HL-60 (cell line): Measurements from ENCODE around the gene VSX1.

Source experiments
- DNase-seq, 2 experiments: peaks; one replicate each; pipeline ENCODE4 v3.0.0-alpha.2; 2010 to 2020; ENCODE audit warnings: low read depth in 1 of 2, low spot score in 1 of 2
- H3K27ac ChIP-seq: fragments of 250-450 bp; sonication (Bioruptor Pico); replicated peaks from 2 replicates; pipeline ENCODE4 v1.5.1; 2020; ENCODE audit warnings: mild to moderate bottlenecking, moderate library complexity
- H3K27me3 ChIP-seq: fragments of 250-450 bp; sonication (Bioruptor Pico); 2 replicates; pipeline ENCODE4 v1.5.1; 2021; ENCODE audit warnings: mild to moderate bottlenecking, moderate library complexity; ENCODE audit not compliant: insufficient read depth, poor library complexity, severe bottlenecking
- H3K4me3 ChIP-seq: replicated peaks from 2 replicates; pipeline ENCODE4 v1.5.1; 2011; ENCODE audit warnings: mild to moderate bottlenecking, control low read depth, low read length; ENCODE audit not compliant: insufficient read depth
- GABPA ChIP-seq: IDR thresholded peaks from 2 replicates; pipeline ENCODE4 v1.6.1; 2012; ENCODE audit warnings: low read depth
- POLR2AphosphoS5 ChIP-seq: IDR thresholded peaks from 2 replicates; pipeline ENCODE4 v1.6.1; 2012; ENCODE audit warnings: low read depth
- SPI1 ChIP-seq: IDR thresholded peaks from 2 replicates; pipeline ENCODE4 v1.6.1; 2012; ENCODE audit warnings: low read depth, mild to moderate bottlenecking, borderline replicate concordance
- TF ChIP-seq, protein P1 (sequence below): IDR thresholded peaks from 2 replicates; pipeline ENCODE4 v1.6.1; 2012; ENCODE audit warnings: low read depth; ENCODE audit not compliant: insufficient replicate concordance
- TF ChIP-seq, protein P2 (sequence below): IDR thresholded peaks from one replicate; pipeline ENCODE4 v1.5.1; 2011; ENCODE audit warnings: low read length, control low read depth, inconsistent platforms; ENCODE audit not compliant: insufficient read depth

Gene VSX1

DNA sequence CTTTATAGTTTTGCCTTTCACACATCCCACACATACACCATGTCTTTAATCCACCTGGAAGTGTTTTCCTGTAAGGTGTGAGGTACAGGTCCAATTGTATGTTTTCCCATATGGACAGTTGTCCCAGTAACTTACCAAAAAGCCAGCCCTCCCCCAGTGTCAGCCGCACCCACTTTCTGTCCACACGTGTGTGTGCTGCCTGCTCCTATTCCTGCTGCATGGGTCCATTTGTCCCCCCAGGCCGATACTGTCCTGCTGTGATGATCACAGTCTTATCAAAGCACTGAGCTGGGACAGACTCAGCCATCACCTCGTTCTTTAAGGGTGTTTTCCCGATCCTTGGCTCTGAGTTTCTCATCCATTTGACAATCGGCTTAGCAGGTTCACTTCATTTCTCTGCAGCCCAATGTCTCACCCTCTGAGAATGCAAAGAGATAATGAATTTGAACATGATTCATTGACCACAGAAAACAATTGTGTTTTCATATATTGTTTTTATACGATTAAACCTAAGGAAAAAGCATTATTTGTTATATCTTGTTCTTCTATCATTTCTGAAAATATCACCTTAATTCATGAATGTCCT lies 9.6 kb downstream of the VSX1 start:
- Histone ChIP-seq H3K4me3 (no peak overlapping the region), H3K27me3 (peaks cover 13% of the 10 kb centered on the region), H3K27ac (no peak overlapping the region)
- TF ChIP-seq POLR2AphosphoS5 (no peak), GABPA (no peak), SPI1 (no peak)
- TF ChIP-seq, protein P1, sequence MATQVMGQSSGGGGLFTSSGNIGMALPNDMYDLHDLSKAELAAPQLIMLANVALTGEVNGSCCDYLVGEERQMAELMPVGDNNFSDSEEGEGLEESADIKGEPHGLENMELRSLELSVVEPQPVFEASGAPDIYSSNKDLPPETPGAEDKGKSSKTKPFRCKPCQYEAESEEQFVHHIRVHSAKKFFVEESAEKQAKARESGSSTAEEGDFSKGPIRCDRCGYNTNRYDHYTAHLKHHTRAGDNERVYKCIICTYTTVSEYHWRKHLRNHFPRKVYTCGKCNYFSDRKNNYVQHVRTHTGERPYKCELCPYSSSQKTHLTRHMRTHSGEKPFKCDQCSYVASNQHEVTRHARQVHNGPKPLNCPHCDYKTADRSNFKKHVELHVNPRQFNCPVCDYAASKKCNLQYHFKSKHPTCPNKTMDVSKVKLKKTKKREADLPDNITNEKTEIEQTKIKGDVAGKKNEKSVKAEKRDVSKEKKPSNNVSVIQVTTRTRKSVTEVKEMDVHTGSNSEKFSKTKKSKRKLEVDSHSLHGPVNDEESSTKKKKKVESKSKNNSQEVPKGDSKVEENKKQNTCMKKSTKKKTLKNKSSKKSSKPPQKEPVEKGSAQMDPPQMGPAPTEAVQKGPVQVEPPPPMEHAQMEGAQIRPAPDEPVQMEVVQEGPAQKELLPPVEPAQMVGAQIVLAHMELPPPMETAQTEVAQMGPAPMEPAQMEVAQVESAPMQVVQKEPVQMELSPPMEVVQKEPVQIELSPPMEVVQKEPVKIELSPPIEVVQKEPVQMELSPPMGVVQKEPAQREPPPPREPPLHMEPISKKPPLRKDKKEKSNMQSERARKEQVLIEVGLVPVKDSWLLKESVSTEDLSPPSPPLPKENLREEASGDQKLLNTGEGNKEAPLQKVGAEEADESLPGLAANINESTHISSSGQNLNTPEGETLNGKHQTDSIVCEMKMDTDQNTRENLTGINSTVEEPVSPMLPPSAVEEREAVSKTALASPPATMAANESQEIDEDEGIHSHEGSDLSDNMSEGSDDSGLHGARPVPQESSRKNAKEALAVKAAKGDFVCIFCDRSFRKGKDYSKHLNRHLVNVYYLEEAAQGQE: no peak
- TF ChIP-seq, protein P2, sequence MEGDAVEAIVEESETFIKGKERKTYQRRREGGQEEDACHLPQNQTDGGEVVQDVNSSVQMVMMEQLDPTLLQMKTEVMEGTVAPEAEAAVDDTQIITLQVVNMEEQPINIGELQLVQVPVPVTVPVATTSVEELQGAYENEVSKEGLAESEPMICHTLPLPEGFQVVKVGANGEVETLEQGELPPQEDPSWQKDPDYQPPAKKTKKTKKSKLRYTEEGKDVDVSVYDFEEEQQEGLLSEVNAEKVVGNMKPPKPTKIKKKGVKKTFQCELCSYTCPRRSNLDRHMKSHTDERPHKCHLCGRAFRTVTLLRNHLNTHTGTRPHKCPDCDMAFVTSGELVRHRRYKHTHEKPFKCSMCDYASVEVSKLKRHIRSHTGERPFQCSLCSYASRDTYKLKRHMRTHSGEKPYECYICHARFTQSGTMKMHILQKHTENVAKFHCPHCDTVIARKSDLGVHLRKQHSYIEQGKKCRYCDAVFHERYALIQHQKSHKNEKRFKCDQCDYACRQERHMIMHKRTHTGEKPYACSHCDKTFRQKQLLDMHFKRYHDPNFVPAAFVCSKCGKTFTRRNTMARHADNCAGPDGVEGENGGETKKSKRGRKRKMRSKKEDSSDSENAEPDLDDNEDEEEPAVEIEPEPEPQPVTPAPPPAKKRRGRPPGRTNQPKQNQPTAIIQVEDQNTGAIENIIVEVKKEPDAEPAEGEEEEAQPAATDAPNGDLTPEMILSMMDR: no peak
- DNase-seq: no peak

DNA sequence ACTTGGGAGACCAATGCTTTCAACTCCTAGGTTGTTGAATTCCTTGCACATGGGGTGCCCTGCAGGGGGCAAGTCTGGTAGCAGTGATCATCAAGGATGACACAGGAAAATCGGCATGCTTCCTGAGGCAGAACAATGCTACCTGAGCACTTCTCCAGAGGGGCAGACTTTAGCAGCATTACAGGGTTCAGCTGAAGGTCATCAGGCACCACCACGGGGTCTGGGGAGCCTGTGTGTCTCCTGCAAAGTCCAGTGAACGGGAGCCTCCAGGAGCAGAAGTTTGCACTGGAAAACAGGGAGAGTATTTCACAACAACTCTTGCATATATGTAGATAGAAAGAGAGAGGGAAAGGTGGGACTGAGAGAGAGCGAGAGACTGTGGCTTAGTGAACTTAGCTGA lies 10.2 kb downstream of the VSX1 start:
- H3K4me3 ChIP-seq: no peak overlapping the region
- no peak overlapping the region for H3K27ac ChIP-seq
- H3K27me3 ChIP-seq: peaks cover 13% of the 10 kb centered on the region
- DNase-seq: no peak
- no peak for TF ChIP-seq POLR2AphosphoS5
- TF ChIP-seq SPI1: no peak
- no peak for TF ChIP-seq GABPA
- TF ChIP-seq, protein P1: no peak
- TF ChIP-seq, protein P2: no peak

DNA sequence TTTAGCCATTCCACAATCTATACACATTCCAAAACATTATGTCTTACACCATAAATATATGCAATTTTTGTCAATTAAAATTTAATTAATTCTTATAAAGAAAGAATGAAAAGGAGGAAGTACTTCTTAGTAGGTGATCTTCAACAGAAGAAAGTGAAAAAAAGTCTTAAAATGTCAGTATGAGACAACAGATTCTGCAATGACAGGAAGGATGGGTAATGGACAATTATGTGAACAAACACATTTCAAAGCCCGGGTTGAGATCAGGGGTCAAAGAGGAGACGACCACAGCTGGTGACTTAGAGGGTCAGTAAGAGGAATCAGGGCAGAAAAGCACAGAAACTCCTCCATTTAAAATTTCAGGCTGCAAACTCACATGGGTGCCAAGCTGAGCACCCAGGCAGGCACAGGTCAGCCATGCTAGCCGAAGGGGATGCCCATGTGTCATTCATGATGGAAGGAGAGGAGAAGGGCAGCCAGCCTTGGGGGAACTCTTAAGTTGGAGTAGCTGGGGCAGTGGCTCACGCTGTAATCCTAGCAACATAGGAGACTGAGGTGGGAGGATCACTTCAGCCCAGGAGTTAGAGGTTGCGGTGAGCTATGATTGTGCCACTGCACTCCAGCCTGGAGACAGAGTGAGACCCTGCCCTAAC lies 11.0 kb downstream of the VSX1 start:
- Histone ChIP-seq H3K27ac (no peak overlapping the region), H3K4me3 (no peak overlapping the region), H3K27me3 (peaks cover 13% of the 10 kb centered on the region)
- no peak for DNase-seq
- TF ChIP-seq POLR2AphosphoS5 (no peak), SPI1 (no peak), GABPA (no peak)
- TF ChIP-seq, protein P2: no peak
- TF ChIP-seq, protein P1: no peak
